CD4-positive, alpha-beta T cell treated with Interleukin-4 for 4 hours (primary cell): ENCODE measurements around the gene PPIL4.

Experiments used
- DNase-seq: peaks from one replicate; pipeline ENCODE4 v3.0.0-alpha.2; 2020

PPIL4 gene, protein sequence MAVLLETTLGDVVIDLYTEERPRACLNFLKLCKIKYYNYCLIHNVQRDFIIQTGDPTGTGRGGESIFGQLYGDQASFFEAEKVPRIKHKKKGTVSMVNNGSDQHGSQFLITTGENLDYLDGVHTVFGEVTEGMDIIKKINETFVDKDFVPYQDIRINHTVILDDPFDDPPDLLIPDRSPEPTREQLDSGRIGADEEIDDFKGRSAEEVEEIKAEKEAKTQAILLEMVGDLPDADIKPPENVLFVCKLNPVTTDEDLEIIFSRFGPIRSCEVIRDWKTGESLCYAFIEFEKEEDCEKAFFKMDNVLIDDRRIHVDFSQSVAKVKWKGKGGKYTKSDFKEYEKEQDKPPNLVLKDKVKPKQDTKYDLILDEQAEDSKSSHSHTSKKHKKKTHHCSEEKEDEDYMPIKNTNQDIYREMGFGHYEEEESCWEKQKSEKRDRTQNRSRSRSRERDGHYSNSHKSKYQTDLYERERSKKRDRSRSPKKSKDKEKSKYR

DNA sequence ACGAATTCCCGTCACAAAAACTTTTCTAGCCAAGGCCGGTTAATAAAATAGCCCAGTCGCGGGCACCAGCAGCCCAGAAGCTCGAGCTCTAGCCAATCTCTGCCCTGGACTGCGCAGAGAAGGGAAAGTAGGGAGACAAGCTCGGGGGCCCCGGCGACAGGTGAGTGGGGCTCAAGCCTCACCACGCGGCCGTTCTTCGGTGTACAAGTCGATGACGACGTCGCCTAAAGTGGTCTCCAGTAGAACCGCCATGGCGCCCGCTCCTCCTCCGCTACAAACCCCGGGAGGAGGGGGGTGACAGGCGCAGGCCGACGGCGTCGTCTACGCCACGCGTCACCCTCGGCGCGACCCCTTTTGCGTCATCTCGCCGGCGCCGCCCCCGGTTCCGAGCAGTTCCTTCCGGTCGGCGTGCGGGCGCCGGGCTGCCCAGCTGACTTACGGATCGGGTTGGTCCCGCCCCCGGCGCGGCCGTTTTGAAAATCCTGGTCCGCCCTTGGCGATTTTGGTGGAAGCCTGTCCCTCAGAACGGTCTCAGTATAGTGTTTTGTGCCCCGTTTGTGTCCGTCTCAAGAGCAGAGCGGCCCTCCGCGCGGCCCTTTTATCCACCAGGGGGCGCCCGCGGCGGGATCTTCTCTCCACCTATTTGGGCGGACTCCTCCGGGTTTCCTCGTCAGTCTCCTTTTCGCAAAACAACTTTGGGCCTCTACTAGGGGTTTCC, at the start of gene PPIL4:
Gene PPIL4, minus strand, starts transcription at position 290 of the 718 bp plus-strand sequence. Its CDS starts 38 bp downstream, at position 252.
- DNase-seq, result peak; percentile 94

DNA sequence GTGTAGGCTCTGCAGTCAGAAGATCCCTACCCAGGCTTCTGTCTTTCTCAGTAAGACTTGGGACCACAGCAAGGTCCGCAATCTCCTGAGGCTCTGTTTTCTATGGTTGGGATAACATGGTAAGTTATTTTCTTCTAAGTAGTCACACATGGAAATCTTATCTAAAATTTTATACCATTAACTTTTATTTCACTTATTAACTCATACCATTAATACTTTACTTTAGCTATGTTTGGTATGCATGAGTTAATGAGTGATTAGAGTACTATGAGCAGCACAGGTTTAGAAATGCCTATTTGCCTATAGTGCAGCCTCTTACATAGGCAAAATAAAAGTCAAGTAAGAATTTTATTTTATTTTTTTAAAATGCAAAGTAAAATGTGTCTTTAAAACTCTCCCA, 47.6 kb upstream of the PPIL4 start:
- no peak for DNase-seq

DNA sequence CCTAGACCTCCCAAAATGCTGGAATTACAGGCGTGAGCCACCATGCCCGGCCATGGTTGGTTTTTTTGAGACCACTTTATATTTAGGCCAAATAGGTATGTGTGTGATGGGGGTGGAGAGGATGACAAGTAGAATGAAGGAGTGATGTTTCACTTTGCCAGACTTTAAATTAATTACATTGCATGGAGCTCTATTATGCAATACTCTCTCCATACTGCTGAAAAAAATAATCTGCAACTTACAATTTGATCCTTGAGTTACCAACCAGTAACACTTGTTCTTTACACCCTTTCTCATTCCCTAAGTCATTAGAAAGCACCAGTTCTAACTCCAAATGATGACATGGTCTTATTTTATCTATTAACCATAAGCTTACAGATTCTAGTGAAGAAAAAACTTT, 47.1 kb upstream of the PPIL4 start:
- DNase-seq, result no peak

DNA sequence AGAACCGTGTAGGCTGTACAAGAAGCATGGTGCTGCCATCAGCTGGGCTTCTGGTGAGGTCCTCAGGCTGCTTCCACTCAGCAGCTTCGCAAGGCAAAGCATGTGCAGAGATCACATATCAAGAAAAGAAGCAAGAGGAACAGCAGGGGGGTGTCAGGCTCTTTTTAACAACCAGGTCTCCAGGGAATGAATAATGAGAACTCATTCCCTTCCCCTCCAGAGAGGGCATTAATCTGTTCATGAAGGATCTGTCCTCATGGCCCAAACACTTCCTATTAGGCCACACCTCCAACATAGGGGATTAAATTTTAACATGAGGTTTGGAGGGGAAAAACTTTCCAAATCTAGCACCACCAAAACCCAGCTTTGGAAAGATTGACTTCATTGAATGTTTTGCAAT, 40.3 kb upstream of the PPIL4 start:
- no peak for DNase-seq

DNA sequence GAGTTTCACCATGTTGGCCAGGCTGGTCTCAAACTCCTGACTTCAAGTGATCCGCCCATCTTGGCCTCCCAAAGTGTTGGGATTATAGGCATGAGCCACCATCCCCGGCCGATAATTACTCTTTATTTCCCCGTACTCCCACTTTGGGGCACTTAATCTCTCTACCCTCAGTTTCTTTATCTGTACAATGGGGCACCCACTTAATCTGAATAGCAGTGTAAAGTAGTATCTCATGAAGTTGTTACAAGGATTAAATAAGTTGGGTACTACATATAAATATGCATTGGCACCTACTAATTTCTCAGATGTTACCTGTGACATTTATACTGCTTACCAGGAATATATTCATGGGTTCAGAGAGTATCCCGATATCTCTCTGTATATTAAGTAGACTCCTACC, 35.5 kb upstream of the PPIL4 start:
- no peak for DNase-seq

DNA sequence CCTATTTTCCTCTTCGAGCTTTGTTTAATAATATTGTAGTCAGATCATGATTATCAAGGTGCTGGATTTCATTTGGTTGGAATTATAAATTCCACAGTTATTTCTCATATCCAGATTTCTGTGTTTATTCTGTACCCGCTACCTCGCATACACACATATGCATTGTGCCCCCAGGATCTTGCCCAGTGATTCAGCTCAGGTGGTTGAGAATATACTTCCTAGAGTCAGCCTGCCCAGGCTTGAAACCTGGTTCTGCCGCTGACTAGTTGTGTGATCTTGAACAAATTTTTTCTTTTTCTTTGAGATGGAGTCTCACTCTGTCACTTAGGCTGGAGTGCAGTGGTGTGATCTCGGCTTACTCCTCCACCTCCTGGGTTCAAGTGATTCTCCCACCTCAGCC, 35.0 kb upstream of the PPIL4 start:
- no peak for DNase-seq

DNA sequence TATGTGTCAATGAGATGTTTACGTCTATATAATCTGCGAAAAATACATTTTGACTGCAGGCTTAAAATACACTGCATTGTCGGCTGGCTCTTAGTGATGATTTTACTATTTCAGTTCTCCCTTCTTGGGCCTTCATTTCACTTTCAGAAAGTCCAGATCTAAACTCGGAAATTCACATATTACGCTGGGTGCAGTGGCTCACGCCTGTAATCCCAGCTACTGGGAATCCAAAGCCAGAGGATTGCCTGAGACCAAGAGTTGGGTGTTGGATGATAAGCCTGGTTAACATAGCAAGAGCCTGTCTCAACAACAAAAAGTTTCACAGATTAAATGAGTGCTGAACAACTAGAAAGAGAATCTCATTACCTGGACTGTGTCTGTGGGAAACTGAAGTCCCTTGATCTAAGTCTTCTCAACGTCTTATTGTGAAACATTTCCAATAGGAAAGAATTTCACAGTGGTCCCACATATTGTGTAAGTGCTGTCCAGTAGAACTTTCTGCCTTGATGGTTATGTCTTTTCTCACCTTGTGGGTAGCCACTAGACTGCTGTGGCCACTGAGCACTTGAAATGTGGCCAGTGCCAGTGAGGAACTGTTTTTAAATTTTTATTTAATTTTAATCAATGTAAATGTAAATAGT, 22.2 kb upstream of the PPIL4 start:
- DNase-seq, result no peak

DNA sequence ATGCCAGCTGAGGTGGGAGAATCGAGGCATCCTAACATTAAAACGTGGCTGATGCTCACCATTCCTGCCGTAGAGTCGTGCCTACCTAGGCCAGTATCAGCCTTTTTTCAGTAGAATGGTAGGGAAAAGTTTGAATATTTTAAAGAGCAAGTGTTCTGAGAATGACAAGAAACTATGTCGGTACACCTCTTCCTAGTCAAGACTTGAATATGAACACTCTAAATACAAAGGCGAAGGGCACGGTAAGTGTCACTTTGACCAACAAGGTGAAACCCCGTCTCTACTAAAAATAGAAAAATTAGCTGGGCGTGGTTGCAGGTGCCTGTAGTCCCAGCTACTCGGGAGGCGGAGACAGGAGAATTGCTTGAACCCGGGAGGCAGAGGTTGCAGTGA, 21.3 kb upstream of the PPIL4 start:
- DNase-seq, result no peak

DNA sequence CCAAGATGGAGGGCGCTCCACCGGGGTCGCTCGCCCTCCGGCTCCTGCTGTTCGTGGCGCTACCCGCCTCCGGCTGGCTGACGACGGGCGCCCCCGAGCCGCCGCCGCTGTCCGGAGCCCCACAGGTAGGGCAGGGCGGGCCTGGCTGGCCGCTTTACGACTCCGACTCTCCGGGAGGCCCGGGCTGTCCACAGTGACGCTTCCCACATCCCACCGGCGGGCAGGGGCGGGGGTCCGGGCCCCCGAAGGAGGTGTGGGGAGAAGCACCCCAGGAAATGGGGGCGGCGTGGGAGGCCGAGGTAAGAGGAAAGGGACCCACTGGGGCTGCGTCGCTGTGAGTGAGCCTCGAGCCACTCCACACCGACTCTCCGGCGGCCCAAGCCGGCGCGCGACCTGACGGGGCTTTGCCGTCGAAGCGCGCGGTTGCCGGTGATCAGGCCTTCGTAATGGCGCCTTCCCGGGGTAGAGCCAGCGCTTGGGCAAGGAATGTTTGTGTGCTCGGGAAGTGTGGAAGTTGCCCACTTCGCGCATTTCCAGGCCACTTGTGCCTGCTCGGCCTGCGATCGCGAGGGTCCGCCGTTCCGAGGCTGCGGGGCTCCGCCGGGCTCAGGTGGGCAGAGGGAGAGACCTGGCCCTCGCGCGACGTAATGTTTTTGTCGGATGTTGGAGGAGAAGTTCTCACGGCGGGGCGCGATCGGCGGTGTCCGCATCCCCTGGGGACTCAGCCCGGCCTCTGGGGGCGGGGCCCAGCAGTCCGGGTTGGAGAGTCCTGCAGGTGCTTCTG, 20.8 kb upstream of the PPIL4 start:
- peak; percentile 26 for DNase-seq

DNA sequence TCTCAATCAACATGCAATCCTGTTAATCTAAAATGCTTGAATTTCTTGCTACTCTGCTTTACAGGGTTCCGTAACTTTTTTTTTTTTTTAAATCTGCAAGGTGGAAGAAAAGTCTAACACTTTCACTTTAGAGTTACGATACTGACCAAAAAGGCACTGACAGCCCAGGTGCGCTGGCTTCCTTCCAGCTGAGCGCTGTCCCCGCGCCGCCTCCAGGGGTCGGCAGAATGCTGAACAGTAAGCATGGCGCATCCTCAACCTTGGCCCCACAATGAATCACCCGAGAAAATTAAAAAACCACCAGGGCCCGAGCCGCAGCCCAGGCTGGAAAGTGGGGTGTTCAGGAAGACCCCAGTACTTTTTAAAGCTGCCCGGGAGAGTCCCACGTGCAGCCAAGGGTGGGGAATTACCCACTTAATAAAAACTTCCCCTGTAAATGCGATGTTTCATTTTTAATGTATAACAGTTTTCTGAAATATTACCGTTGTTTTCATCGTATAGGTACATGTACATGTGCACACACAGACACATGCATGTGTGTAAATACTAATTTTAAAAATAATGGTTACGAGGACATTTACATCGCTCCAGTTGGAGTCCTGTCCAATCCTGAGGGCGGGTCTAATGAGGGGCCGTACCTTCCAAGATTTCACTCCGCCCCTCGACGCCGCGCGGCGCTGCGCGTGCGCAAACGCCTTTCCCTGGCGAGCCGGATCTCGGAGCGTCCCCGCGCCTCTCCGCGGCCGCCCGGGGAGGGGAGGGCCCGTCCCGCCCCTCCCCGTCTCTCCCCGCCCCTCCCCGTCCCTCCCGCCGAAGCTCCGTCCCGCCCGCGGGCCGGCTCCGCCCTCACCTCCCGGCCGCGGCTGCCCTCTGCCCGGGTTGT, 19.9 kb upstream of the PPIL4 start, which contains the start of gene GINM1:
Gene GINM1, plus strand, starts transcription at position 849 of the 883 bp plus-strand sequence. CDS start 40 bp downstream, outside the sequence.
- peak; percentile 94 for DNase-seq

DNA sequence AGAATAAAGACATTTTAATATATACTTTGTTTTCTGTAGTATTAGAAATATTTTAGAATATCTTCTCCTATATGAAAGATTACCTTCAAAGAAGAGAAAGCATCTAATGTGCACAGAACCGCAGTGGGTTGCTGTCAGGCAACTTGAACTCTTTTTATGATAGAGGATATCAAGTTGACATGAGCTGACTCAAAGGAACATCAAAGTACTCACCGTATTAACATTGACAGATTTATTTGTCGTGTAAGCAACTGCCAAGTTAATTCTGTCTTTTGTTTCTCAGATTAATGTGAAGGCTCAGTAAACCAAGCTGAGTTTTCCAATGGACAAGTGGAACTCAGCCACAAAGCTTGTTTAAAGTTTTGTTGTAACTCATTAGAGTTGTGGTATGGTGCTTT, 18.1 kb upstream of the PPIL4 start:
- no peak for DNase-seq

DNA sequence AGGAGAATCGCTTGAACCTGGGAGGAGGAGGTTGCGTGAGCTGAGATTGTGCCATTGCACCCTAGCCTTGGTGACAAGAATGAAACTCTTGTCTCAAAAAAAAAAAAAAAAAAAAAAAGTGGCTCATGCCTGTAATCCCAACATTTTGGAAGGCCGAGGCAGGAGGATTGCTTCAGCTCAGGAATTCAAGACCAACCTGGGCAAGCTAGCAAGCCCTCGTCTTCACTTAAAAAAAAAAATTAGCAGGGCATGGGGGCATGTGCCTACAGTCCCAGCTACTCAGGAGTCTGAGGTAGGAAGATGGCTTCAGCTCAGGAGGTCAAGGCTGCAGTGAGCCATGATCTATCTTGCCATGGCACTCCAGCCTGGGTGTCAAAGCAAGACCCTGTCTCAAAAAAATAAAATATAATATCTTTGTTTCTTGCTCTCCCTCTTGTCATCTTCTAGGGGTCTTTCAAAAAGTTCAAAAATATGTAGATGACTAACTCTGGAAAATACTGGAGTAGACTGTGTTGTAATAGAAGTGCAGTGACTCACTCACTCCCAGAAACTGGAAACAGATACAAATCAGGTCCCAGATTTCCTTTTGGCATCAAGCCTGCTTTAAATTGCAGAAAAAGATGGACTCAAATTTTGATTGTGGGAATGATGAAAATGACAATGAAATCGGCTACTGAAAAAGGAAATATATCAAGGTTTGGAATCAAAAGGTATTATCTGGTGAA, 17.5 kb upstream of the PPIL4 start:
- DNase-seq, result no peak

DNA sequence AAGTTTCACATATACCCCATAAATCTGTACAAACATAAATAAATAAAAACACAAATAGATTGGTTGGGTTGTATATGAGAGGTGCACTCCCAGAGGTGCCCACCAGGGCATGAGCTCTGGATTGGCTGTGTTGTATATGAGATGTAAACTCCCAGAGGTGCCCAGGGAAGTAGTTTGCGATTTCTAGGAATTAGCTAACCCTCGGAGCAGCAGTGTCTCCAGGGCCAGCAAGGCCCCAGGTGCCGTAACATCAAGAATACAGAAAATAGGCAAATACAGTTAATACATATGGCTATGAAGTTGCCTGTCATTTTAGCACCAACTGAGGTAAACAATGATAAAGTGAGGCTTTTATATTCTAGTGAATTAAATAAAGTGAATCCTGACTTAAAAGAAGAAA, 14.9 kb upstream of the PPIL4 start:
- DNase-seq, result peak; percentile 13

DNA sequence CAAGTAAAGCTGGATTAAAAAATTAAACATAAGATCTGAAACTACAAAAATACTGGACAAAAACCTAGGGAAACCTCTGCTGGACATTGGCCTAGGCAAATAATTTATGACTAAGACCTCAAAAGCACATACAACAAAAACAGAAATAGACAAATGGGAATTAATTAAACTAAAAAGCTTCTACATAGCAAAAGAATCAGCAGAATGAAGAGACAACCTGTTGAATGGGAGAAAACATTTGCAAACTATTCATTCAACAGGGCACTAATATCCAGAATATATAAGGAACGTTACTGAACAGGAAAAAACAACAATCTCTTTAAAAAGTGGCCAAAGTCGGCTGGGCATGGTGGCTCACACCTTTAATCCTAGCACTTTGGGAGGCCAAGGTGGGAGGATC, 13.5 kb upstream of the PPIL4 start:
- DNase-seq, result no peak

DNA sequence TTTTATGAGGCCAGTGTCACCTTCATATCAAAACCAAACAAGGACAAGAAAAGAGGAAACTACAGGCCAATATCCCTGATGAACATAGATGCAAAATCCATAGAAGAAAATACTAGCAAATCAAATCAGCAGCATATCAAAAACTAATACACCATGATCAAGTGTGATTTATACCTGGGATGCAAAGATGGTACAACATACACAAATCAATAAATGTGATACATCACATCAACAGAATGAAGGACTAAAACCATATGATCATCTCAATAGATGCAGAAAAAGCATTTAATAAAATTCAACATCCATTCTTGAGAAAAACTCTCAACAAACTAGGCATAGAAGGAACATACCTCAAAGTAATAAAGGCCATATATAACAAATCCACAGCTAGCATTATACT, 12.2 kb upstream of the PPIL4 start:
- DNase-seq, result no peak

DNA sequence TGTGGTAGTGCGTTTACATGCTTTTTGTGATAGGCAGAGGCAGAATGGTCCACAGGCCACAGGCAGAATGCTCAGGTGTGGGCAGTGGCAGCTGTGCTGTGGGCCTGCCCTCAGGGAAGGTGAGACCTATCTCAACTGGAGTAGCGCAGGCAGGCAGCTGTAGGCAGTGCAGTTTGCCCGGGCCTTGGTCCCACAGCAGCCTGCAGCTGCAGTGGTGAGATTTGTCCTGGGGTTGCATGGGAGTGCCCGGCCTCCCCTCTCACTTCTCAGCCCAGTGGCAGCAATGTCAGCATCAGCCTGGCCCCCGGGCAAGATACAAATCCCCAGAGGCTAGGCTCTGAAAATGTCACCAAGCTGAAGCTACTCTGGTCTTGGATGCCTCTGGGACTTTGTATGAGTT, 6.1 kb upstream of the PPIL4 start:
- DNase-seq, result no peak

DNA sequence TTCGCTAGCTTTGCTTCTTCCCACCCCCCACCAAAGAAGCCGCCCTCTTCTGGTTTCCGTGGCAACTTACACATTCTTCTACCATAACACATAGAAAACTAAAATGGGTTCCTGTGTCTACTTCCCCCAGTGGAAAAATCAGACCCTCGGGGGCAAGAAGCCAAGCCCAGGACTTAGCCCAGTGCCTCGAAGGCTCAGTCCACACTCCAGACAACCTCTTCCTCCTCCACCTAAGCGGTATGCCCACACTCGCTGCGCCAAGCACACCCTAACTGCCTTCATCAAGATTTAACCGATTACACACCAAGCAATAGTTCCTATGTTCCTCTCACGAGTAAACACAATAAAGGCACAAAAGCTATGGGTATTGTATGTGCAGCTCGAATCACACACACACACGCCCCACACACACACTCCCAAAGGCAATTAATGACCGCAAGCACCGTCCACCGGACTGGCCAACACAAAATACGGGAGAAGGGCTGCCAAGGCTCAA, 537 bp downstream of the PPIL4 start:
- peak; percentile 79 for DNase-seq

DNA sequence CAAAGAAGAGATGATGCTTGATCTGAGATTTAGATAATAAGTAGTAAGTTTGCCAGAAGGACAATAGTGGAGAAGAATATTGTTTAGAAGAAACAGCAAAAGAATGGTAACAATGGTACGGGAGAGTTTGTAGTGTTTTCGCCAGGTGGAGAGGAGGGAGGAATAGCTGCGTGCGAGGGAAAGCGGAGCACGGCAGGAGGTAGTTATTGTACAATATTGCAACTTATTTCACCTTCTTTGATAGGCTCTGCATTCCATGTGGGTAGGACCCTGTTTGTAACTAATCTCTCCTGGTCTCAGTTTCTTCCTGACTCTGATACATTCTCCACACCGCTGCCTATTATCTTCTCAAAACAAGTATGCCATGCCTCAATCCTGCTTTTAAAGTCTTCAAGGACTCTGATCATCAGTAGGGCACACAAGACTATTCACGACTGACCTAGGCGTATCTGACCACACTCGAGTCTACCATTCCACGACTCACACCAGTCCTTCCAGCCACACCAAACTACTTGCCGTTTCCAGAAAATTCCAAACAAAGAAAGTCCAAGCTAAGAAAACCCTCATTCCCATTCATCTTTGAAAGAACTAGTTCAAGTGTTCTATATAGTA, 1.1 kb downstream of the PPIL4 start:
- DNase-seq, result no peak

DNA sequence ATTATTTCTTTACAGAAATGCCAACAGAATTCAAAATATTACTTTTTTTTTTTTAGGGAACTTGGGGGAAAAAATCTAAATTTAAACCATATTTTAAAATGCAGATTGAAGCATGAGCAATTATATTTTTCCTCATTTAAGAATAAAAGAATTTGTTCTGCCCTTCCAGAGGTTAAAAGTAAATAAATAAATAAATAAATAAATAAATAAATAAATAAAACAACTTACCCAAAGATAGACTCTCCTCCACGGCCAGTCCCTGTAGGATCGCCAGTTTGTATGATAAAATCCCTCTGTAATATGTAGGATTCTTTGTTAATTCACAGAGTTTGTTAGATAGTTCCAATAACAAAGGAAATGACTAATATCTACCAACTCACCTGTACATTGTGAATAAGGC, 4.7 kb downstream of the PPIL4 start:
- DNase-seq, result no peak

DNA sequence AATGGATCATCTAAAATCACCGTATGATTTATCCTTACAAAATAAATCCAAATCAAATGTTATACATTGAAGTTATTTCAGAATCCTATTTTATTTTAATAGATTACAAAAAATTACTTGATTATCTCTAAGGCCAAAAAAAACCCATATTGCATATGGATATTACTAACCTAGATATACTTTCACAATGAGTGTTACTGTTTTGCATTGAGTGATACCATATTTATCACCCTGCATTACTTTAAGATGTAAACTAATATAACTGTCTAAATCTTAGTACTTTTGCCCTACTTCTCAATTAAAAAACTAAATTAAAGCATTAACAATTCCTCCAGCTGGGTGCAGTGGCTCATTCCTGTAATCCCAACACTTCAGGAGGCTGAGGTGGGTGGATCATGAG, 11.1 kb downstream of the PPIL4 start:
- no peak for DNase-seq
